Peyer's patch (tissue), 4 donors: Measurements from ENCODE around the gene CHRNB4.

Experiments used
- POLR2A ChIP-seq, 2 donors: fragments of 450-650 bp; IDR thresholded peaks; one replicate each; pipeline ENCODE4 v1.5.1; 2017; ENCODE audit warnings: antibody characterized with exemption in 2 of 2, mild to moderate bottlenecking in 2 of 2, moderate library complexity in 2 of 2
- TF ChIP-seq, protein P1 (sequence below), 6 experiments: fragments of 450-650 bp in 4 of 6; fragments of 200-600 bp in 2 of 6; sonication (generic) in 1 of 6; IDR thresholded peaks; one replicate each; pipeline ENCODE4 v1.5.1; 2017 to 2019; ENCODE audit warnings: antibody characterized with exemption in 6 of 6, mild to moderate bottlenecking in 3 of 6, moderate library complexity in 1 of 6

DNA sequence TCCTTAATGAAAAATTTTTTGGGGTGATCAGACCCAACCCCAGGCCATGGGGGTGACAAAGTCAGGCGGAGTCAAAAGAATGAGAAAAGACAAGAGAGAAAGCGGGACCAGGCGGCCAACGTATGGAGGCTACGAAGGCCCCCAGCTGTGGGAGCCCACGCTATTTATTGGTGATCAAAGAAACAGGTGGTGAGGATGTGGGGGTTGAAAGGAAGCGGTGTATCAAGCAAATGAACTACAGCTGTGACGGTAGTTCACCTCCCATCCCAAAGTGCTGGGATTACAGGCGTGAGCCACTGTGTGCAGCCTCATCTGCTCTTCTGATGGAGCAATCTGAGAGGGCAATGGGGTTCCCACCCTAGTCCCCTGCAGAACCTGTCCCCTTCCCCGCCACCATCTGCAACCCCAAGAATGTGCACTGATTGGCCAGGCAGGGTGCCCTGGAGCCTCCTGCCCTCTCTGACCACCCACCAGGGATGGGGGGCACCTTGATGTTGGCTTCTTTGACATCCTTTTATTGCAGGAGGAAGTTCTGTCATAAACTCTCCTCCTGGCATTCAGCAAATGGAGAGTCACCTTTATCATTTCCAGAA is 19.1 kb downstream of the CHRNB4 start:
- TF ChIP-seq POLR2A (IDR thresholded peaks at IDR 0.05) = no peak
- TF ChIP-seq, protein P1, sequence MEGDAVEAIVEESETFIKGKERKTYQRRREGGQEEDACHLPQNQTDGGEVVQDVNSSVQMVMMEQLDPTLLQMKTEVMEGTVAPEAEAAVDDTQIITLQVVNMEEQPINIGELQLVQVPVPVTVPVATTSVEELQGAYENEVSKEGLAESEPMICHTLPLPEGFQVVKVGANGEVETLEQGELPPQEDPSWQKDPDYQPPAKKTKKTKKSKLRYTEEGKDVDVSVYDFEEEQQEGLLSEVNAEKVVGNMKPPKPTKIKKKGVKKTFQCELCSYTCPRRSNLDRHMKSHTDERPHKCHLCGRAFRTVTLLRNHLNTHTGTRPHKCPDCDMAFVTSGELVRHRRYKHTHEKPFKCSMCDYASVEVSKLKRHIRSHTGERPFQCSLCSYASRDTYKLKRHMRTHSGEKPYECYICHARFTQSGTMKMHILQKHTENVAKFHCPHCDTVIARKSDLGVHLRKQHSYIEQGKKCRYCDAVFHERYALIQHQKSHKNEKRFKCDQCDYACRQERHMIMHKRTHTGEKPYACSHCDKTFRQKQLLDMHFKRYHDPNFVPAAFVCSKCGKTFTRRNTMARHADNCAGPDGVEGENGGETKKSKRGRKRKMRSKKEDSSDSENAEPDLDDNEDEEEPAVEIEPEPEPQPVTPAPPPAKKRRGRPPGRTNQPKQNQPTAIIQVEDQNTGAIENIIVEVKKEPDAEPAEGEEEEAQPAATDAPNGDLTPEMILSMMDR (IDR thresholded peaks at IDR 0.05) = no peak
